ENCODE data around the gene PPP1R36.
"Not testable (repeated sequence)": the region's sequence is repeated elsewhere in the genome, so short reads cannot be mapped to it uniquely, and the experiment has no call there.

PPP1R36 gene

DNA sequence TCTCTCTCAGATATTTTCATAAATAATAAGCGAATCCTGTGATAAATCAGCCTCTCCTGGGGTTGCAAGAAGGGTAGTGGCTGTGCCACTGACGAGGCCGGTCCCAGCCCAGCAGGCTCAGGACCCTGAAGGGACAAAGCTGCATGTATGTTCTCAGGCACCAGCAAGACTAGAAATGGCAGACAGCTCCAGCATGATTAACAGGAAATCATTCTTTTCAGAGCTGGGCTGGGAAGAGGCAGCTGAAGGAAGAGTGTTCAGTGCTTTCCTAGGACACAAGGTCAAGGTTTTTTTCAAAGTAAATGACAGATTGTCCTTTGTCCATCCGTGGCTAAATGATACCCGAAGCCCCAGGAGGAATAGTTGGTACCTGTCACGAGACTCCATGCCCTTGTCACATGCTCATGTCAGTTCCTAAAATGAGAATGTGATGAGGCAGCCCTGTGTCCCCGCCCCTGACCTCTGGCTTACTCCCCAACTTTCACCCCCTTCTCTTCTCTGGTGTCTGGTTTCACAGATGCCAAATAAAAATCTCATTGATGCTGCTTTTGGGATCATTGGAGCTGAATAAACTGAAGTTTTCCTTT lies 65.1 kb downstream of the PPP1R36 start:
- no peak for DNase-seq

DNA sequence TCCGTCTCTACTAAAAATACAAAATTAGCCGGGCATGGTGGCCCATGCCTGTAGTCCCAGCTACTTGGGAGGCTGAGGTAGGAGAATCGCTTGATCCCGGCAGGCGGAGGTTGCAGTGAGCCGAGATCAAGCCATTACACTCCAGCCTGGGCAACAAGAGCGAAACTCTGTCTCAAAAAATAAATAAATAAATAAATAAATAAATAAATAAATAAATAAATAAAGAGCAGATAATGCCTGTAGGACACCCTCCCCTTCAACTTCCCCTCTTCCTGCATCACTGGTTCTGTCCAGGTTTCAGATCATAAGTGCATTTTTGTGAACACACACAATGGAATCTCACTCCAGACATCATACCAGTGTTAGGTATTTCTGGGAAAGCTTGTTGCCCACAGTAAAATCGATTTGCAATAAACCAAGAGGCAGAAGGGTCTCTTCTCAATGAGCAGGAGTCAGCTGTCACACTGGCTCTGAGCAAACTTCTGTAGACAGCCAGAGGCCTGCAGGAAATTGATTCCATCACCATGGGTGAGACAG lies 68.2 kb downstream of the PPP1R36 start:
- not testable (repeated sequence) for DNase-seq

DNA sequence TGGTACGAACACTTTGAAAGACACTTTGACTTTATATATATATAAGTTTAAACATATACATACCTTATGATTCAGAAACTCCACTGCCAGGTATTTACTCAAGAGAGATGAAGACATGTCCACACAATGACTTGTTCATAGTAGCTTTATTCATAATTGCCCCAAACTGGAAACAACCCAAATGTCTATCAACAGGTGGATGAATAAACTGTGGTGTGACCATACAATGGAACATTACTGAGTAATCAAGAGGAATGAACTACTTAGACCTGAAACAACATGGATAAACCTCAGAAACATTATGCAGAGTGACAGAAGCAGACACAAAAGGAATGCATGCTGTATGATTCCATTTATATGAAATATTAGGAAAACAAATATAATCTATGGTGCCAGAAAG lies 71.1 kb downstream of the PPP1R36 start:
- no peak for DNase-seq

- DNase-seq = no peak
Observed at GRCh38 chr14:64623554-64624165, 73.9 kb downstream of the PPP1R36 start.

- DNase-seq = no peak
Observed at GRCh38 chr14:64625386-64626232, 75.8 kb downstream of the PPP1R36 start.

GRCh38 chr14:64628940-64629408 lies 79.2 kb downstream of the PPP1R36 start:
- no peak for DNase-seq

GRCh38 chr14:64630778-64631177 lies 81.0 kb downstream of the PPP1R36 start:
- no peak for DNase-seq

GRCh38 chr14:64631222-64631621 lies 81.5 kb downstream of the PPP1R36 start:
- not testable (repeated sequence) for DNase-seq

GRCh38 chr14:64632056-64632455 lies 82.3 kb downstream of the PPP1R36 start:
- no peak for DNase-seq

GRCh38 chr14:64634558-64634957 lies 84.8 kb downstream of the PPP1R36 start:
- no peak for DNase-seq

GRCh38 chr14:64636208-64636979 lies 86.6 kb downstream of the PPP1R36 start:
- no peak for DNase-seq

GRCh38 chr14:64636980-64637429 lies 87.2 kb downstream of the PPP1R36 start:
- no peak for DNase-seq

- no peak for DNase-seq
Observed at GRCh38 chr14:64637735-64638473, 88.1 kb downstream of the PPP1R36 start.

GRCh38 chr14:64638625-64639024 lies 88.9 kb downstream of the PPP1R36 start:
- no peak for DNase-seq

Measured in DMS79 (cell line).